Esophagus (tissue), 2 donors: ENCODE results near the gene KLHL40. TPM values are rescaled to one million over a fixed set of nuclear protein-coding genes. Genes with fewer than 3 reads are reported as not detected.

Source experiments
- H3K27ac ChIP-seq, 2 donors: one replicate each; pipeline ENCODE4 v1.5.1; 2013; ENCODE audit warnings: low read depth in 2 of 2, mild to moderate bottlenecking in 2 of 2, inconsistent platforms in 1 of 2, low read length in 1 of 2, moderate library complexity in 1 of 2
- H3K27me3 ChIP-seq, 2 donors: one replicate each; pipeline ENCODE4 v1.6.1; 2013; ENCODE audit warnings: low read length in 2 of 2, control low read depth in 1 of 2, mild to moderate bottlenecking in 1 of 2; ENCODE audit not compliant: insufficient read depth in 2 of 2, control insufficient read depth in 1 of 2
- H3K36me3 ChIP-seq, 2 donors: one replicate each; pipeline ENCODE4 v1.6.1; 2013; ENCODE audit warnings: low read length in 1 of 2; ENCODE audit not compliant: control insufficient read depth in 2 of 2, insufficient read depth in 2 of 2
- H3K4me1 ChIP-seq, 2 donors: one replicate each; pipeline ENCODE4 v1.6.1; 2013; ENCODE audit warnings: low read length in 1 of 2; ENCODE audit not compliant: control insufficient read depth in 2 of 2, insufficient read depth in 2 of 2
- H3K4me3 ChIP-seq, 2 donors: one replicate each; pipeline ENCODE4 v1.5.1; 2013; ENCODE audit warnings: low read length in 2 of 2, mild to moderate bottlenecking in 2 of 2, low read depth in 1 of 2, moderate library complexity in 1 of 2
- H3K9me3 ChIP-seq, 2 donors: one replicate each; pipeline ENCODE4 v1.6.1; 2013; ENCODE audit warnings: mild to moderate bottlenecking in 2 of 2, low read depth in 1 of 2, low read length in 1 of 2, moderate library complexity in 1 of 2; ENCODE audit not compliant: control insufficient read depth in 2 of 2, insufficient read depth in 1 of 2
- WGBS, 2 donors: extraction: QIAGEN DNeasy Blood & Tissue Kit; methylation state at CpG; one replicate each; pipeline ENCODE4 v1.1.7; 2013; 5-methylcytosine and 5-hydroxymethylcytosine counted together
- polyA plus RNA-seq, 2 donors: library from polyadenylated mRNA; stranded (reverse); fragments of 200-250 nt; gene quantifications; one replicate each; pipeline ENCODE4 v1.2.3, GENCODE V29; 2013
- donor health status: healthy with polysubstance abuse.
- donor health status: Bipolar disorder and iron deficiency.

Gene KLHL40
- polyA plus RNA-seq, 2 donors: 0.02 TPM; not detected in 1

DNA sequence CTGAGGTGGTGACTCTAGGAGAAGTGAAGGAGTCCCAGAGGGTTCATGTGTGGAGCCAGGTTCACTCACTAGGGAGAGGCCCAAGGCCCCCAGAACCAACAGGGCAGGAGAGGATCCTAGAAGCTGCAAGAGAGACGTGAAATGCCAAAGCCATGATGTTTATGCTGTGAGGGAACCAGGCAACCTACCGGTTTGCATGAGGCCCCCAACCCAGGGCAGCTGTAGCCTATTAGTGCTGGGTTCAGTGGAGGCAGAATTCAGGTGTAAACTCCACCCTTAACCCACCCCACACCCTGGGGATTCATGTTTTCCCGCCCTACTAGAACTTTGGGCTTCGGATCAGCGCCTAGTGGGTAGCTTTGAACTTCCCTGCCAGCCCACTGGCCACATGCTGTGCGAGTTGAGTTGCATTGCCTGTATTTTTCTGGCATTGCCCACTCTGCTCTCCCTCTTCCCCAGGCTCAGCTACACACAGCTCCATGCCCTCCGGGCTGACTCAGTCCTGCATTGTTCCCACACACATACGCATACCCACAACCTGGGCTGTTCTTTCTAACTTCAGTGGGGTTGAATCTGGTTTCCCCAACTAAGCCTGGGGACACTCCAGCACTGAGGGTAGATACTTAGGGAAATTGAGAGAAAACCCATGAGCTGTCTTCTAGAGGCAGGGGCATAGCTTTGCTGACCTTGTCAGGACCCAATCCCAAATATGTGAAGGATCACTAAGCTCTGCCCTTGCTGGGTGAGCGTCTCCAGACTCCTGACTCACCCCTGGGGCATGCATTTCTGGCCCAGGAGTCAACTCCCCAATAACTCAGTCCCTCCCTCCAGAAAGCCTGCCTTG, 33.9 kb upstream of the KLHL40 start:
- Histone ChIP-seq H3K9me3 (no peaks in the 10 kb centered on the region), H3K27ac (peak overlapping the region; percentile 11 to 75), H3K27me3 (no peaks in the 10 kb centered on the region), H3K36me3 (peaks cover 0 to 9% of the 10 kb centered on the region in 2 donors), H3K4me1 (peaks cover 22 to 27% of the 10 kb centered on the region in 2 donors), H3K4me3 (no peak overlapping the region)
- 64 to 76% methylated on average over 9 of the region's 9 CpGs for WGBS, 2 donors

DNA sequence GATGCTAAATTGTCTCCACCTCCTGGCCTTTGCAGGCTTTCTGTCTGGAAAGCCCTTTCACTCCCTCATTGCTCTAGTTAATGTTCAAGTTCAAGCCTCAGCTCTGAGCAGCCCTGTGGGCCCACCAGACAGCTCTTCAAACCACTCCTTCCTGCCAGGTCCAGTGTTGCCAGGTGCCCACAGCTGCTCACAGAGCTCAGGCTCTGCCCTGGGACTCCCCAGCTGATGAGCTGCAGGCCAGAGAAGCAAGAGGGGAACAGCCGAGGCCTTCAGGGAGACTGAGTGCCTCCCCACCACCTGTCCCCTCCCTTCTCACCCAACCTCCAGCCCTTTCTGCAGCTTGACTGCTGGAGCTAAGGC, 33.1 kb upstream of the KLHL40 start:
- peak overlapping the region; percentile 75 to 85 for H3K27ac ChIP-seq
- no peak overlapping the region for H3K4me3 ChIP-seq
- peaks cover 23 to 28% of the 10 kb centered on the region in 2 donors for H3K4me1 ChIP-seq
- H3K36me3 ChIP-seq: peaks cover 0 to 5% of the 10 kb centered on the region in 2 donors
- WGBS, 2 donors: 43 to 78% methylated on average over 1 of the region's 1 CpG
- H3K9me3 ChIP-seq: no peaks in the 10 kb centered on the region
- H3K27me3 ChIP-seq: no peaks in the 10 kb centered on the region

DNA sequence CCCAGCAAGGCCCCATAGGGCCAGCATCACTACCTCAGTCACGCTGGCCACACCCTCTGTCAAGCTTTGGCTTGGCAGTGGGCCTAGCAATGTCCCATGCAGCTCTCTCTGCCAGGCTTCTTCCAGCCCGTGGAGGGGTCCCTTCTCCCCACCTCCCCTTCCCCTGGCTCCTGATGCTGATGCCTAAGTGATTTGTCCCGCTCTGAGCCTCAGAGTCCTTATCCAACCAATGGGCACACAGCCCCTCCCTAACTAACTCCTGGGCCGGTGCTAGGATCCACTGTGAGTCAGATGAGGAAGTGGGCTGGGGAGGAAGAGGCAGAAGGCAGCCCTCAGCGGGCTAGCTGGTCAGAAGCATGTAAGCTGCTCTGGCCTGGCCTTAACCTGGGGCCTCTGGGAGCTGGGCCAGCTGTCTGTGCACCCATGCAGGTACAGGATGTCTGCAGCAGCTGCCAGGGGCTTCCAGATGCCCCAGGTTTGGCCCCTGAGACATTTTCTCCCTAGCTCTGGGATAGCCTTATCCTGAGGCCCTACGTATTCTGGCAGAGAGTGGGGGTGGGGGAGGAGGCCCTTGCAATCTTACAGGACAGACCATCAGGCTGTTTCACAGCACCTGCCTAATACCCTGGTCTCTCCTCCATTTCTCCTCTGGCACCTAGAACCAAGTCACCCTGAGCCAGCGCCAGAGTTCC, 32.6 kb upstream of the KLHL40 start:
- Histone ChIP-seq H3K27ac (peak overlapping the region; percentile 75 to 85), H3K4me3 (peak overlapping the region; percentile 60)
- 23 to 26% methylated on average over 7 of the region's 7 CpGs for WGBS, 2 donors

DNA sequence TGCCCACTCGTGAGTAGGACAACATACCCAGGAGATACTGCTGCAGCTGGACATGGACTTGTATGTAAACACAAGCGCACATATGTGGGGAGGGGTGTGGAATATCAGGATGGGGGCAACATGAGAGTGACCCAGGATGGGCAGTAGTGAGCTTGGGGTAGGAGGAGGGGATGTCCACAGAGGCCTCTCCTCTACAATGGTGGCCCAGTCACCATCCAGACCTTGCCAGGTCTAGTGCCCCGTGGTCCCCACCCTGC, 32.1 kb upstream of the KLHL40 start:
- H3K4me3 ChIP-seq: peak overlapping the region; percentile 60

More for the DNA sequence above, 32.6 kb upstream of the KLHL40 start:
- H3K27me3 ChIP-seq: no peaks in the 10 kb centered on the region
- H3K9me3 ChIP-seq: no peaks in the 10 kb centered on the region
- H3K4me1 ChIP-seq: peaks cover 23 to 30% of the 10 kb centered on the region in 2 donors
- H3K36me3 ChIP-seq: peaks cover 0 to 4% of the 10 kb centered on the region in 2 donors

DNA sequence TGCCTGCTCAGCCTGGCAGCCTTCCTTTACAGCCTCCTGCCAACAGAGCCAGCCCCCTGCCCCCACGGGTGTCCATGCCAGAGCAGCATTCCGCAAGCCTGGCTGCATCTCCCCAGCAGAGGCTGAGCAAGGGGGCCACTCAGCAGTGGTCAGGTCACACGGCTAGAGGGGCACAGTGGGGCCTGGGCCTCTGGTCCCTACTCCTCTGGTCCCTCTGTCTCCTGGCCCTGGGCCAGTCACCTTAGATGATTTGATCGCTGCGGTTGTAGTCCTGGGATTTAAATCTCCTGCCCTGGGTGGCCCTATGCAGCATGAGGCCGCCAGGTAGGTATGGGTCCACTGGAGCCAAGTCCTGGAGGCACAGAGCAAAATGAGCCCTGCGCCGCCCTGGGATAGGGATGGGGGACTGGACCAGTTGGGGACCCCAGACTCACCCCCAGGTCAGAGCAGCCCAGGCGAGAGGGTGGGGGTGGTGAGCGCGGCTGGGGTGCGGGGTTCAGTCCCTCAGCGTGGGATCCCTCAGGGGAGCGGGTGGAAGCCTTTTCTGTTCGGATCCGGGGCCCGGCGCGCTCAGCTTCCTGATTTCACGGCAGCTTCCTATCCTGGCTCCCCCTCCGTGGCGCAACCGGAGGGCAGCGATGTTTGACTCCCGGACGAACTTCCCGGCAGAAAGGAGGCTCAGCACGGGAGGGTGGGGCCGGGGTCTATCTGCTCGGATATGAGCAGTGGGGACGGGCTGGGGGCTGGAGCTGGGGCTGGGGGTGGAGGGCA, 31.6 kb upstream of the KLHL40 start, which contains the start of gene ZBTB47:
ZBTB47 (plus strand) TSS at position 138 of the 771 bp plus-strand sequence. CDS start 4,659 bp downstream, outside the sequence.
- H3K27me3 ChIP-seq: no peaks in the 10 kb centered on the region
- peaks cover 23 to 33% of the 10 kb centered on the region in 2 donors for H3K4me1 ChIP-seq
- peak within 1 kb of the TSS; percentile 60 for H3K4me3 ChIP-seq
- peaks cover 0 to 8% of the 10 kb centered on the region in 2 donors for H3K36me3 ChIP-seq
- H3K27ac ChIP-seq: peak within 1 kb of the TSS; percentile 75 to 85
- H3K9me3 ChIP-seq: no peaks in the 10 kb centered on the region
- WGBS, 2 donors: 5 to 6% methylated on average over 29 to 31 of the region's 31 CpGs

More for the DNA sequence above, 32.1 kb upstream of the KLHL40 start:
- 34 to 39% methylated on average over 3 of the region's 3 CpGs for WGBS, 2 donors
- peaks cover 0 to 3% of the 10 kb centered on the region in 2 donors for H3K36me3 ChIP-seq
- peaks cover 23 to 30% of the 10 kb centered on the region in 2 donors for H3K4me1 ChIP-seq
- peak overlapping the region; percentile 75 to 85 for H3K27ac ChIP-seq
- H3K9me3 ChIP-seq: no peaks in the 10 kb centered on the region
- no peaks in the 10 kb centered on the region for H3K27me3 ChIP-seq

DNA sequence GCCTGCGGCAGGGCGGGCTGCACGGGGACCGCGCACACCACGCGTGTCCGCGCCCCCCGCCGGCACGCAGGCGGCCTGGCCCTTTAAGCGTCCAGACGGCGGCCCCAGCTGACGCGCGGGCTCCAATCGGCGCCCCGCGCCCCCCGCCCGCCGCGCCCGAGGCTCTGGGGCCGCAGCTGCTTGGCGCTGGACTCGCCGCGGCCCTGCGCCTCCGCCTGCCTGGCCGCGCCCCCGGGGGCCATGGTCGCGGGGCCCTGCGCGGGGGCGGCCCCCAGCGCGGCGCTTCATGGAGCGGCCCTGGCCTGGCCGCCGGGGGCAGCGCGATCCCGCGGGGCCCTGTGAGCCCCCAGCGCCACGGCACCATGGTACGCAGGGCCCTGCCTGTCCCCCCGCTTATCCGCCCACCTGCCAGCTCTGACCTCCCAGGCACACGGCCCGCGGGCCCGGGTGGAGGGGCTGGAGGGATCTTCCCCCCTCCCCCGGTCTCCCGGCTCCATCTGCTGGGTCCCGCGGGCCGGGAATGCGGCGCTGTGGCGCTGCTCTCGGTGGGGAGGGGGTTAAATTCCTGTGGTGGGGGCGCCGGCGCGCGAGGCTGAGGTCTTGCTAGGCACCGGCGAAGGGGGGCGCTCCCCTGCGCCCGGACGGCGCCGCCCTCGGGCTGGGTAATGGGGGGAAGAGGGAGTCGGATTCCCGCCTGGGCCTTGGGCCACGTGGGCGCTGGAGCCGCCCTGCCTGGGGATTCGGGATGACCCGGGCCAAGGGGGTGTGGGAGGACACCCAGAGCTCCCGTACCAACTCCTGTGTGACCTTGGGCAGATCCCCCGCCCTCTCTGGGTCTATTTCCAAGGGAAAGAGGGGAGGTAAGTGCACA, 30.8 kb upstream of the KLHL40 start:
- 2% methylated on average over 62 to 94 of the region's 94 CpGs for WGBS, 2 donors
- no peaks in the 10 kb centered on the region for H3K27me3 ChIP-seq
- H3K4me3 ChIP-seq: peak overlapping the region; percentile 60
- peaks cover 0 to 8% of the 10 kb centered on the region in 2 donors for H3K36me3 ChIP-seq
- H3K27ac ChIP-seq: peak overlapping the region; percentile 75 to 76
- no peaks in the 10 kb centered on the region for H3K9me3 ChIP-seq
- H3K4me1 ChIP-seq: peaks cover 23 to 33% of the 10 kb centered on the region in 2 donors

DNA sequence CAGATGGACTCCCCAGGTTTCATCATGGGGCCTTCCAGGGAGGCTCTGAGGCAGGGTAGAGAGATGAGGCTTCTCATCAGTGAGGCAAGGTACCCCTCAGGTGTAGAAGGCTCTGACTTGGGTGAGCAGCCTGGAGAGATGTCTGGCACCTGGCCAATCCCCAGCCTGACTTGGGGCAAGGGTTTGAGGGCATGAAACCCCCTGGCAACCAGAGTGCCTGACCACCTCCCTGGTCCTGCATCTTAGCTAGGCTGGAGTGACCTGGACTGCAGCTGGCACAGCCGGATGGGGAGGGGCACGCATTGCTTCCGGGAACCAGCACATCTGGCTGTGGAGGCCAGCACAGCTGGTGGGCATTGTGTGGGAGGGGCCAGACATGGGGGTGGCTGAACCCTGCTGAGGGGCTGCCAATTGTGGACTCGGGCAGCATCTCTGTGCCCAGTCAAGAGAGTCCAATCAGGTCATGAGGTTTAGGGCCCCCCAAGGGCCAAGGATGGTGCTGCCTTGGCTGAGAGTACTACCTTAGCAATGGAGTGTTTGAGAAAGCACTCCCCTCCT, 29.9 kb upstream of the KLHL40 start:
- Histone ChIP-seq H3K4me3 (peak overlapping the region in 1 of 2 donors; percentile 60), H3K4me1 (peaks cover 23 to 38% of the 10 kb centered on the region in 2 donors), H3K27ac (peak overlapping the region; percentile 75 to 76), H3K36me3 (peaks cover 0 to 6% of the 10 kb centered on the region in 2 donors), H3K9me3 (no peaks in the 10 kb centered on the region), H3K27me3 (no peaks in the 10 kb centered on the region)
- 43 to 46% methylated on average over 4 of the region's 4 CpGs for WGBS, 2 donors

DNA sequence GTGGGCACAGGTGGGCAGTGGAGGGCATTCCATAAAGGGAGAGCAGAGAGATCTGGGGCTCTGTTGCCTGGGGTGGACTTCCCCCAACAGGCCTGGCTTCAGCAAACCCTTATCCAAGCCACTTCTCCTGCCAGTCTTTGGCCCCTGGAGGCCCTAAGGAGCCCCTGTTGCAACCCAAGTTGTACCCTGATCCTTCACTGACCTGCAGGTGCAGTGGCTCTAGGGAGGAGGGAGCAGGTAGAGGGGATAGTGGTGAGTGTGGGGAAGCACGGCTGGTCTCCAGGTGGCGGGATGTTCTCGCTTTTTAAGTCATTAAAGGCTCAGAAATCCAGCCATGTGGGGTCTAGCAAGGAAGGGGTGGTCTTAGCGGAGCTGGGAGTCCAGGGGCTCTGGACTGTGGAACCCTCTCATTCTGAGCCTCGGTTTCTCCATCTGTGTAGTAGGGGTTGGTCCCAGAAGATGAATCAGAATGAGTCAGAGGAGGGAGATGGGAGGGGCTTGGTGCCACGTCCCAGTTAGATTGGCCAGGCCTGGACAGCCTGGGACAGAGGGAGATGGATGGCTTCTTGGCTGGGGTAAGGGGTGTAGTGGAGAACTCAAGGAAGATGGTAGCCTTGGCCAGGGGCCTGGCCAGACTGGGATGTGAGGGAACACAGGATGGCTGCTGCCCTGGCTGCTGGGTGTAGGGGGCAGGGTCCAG, 29.2 kb upstream of the KLHL40 start:
- peak overlapping the region; percentile 10 to 76 for H3K27ac ChIP-seq
- H3K4me3 ChIP-seq: no peak overlapping the region
- WGBS, 2 donors: 74 to 76% methylated on average over 6 of the region's 6 CpGs
- peaks cover 0 to 5% of the 10 kb centered on the region in 2 donors for H3K36me3 ChIP-seq
- H3K27me3 ChIP-seq: no peaks in the 10 kb centered on the region
- H3K9me3 ChIP-seq: no peaks in the 10 kb centered on the region
- H3K4me1 ChIP-seq: peaks cover 23 to 39% of the 10 kb centered on the region in 2 donors
